Testis (tissue), 2 donors: ENCODE data around the gene SMCO4.

ENCODE experiments used
- POLR2A ChIP-seq: fragments of 450-650 bp; IDR thresholded peaks from one replicate; pipeline ENCODE4 v1.6.1; 2017; ENCODE audit warnings: antibody characterized with exemption, mild to moderate bottlenecking, moderate library complexity
- TF ChIP-seq, protein P1 (sequence below), 3 experiments: fragments of 450-650 bp in 2 of 3; fragments of 200-600 bp in 1 of 3; sonication (generic) in 1 of 3; IDR thresholded peaks; one replicate each; pipeline ENCODE4 v1.5.1; 2016 to 2019; ENCODE audit warnings: antibody characterized with exemption in 3 of 3, mild to moderate bottlenecking in 2 of 3, moderate library complexity in 1 of 3

DNA sequence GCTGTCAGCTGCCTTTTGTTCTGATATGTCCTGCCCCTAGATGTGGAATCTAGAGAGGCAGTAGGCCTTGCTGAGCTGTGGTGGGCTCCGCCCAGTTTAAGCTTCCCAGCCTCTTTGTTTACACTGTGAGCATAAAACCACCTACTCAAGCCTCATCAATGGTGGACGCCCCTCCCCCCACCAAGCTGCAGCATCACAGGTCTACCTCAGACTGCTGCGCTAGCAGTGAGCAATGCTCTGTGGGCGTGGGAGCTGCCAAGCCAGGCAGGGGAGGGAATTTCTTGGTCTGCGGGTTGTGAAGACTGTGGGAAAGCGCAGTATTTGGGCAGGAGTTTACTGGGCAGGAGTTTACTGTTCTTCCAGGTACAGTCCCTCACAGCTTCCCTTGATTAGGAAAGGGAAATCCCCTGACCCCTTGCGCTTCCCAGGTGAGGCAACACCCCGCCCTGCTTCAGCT lies 98.5 kb downstream of the SMCO4 start:
- TF ChIP-seq, protein P1, sequence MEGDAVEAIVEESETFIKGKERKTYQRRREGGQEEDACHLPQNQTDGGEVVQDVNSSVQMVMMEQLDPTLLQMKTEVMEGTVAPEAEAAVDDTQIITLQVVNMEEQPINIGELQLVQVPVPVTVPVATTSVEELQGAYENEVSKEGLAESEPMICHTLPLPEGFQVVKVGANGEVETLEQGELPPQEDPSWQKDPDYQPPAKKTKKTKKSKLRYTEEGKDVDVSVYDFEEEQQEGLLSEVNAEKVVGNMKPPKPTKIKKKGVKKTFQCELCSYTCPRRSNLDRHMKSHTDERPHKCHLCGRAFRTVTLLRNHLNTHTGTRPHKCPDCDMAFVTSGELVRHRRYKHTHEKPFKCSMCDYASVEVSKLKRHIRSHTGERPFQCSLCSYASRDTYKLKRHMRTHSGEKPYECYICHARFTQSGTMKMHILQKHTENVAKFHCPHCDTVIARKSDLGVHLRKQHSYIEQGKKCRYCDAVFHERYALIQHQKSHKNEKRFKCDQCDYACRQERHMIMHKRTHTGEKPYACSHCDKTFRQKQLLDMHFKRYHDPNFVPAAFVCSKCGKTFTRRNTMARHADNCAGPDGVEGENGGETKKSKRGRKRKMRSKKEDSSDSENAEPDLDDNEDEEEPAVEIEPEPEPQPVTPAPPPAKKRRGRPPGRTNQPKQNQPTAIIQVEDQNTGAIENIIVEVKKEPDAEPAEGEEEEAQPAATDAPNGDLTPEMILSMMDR (IDR thresholded peaks at IDR 0.05): no peak
- TF ChIP-seq POLR2A: no peak
